Umbilical cord (tissue), 2 donors: ENCODE data around the gene KDM5B. TPM values are rescaled to one million over a fixed set of nuclear protein-coding genes. Genes with fewer than 3 reads are reported as not detected.
"Not testable (repeated sequence)": the region's sequence is repeated elsewhere in the genome, so short reads cannot be mapped to it uniquely, and the experiment has no call there.

Experiments
- DNase-seq: peaks from one replicate; pipeline ENCODE4 v3.0.0-alpha.2; 2015; ENCODE audit warnings: low spot score
- total RNA-seq: library from RNA; depleted of rRNA; stranded (reverse); fragments of >200 nt; gene quantifications from one replicate; pipeline ENCODE4 v1.2.3, GENCODE V29; 2014; ENCODE audit warnings: low replicate concordance; ENCODE audit not compliant: insufficient read depth

Gene KDM5B
- total RNA-seq, 1 donor from 2014 or later: 186 TPM

DNA sequence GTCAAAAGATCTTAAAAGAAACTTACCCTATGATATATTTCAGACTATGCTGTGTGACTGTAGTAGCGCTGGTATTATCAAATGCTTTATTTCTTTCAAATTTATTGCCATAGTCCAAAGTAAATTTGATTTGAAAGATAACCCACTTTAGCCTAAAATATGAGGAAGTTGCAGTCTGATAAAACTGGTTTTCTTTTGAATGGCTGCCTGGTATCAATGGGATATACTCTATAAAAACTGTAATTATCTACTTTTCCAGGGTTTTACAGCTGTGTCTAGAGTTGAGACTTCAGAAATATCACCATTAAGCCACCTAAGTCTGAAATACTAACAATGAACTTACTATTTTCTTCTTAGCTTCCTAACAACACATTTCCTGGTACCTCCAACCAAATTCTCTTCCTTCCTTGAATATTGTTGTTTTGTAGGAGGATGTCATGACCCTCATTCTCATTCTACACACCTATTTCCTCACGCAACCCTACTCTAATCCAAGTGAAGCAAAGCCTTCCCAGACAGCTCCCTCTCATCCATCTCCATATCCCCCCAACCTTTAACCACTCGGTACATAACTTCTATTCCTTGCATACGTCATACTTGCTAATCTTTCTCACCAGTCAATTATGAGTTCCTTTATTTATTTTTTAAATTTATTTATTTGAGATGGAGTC lies 17.0 kb downstream of the KDM5B start:
- DNase-seq: no peak

DNA sequence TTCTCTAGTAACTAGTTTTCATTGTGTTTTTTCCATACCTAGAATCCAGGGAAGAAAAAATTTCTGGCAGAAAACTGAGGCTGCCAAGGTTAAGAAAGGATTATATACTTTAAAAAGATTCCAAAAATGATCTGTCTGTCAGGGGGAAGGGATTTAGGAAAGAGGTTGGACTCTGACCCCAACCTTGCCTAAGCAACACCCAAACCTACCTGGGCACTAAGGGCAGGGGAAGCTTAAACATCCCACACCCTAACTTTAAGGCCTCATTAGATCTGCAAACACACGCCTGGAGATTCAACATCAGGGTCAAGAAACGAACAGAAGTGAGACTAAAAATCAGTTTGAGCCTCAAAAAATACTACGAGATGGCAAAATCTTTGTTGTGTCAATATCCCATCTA lies 19.4 kb downstream of the KDM5B start:
- no peak for DNase-seq

DNA sequence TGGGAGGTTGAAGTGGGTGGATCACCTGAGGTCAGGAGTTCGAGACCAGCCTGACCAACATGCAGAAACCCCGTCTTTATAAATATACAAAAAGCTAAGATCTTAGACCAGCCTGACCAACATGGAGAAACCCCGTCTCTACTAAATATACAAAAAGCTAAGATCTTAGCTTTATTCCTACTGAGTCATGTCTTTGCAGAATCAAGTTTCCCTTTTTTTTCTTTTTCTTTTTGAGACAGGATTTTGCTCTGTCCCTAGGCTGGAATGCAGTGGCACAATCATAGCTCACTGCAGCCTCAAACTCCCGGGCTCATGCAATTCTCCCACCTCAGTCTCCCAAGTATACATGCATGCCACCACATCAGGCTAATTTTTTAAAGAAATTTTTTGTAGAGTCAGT lies 21.4 kb downstream of the KDM5B start:
- no peak for DNase-seq

DNA sequence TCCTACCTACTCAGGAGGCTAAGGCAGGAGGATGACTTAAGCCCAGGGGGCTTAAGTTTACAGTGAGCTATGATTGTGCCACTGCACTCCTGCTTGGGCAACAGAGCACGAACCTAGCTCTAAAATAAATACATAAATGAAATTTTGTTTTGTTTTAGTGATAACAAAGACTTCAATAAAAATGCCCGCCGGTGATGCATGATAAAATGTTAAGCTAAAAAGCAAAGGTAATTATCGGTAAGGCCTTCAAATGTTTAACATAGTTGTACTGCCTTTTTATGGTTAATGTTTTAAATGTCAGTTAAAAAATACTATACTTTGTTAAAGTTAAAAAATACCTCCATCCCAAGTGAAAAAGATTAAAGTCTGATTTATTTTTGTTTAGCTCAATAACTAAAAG lies 27.0 kb downstream of the KDM5B start:
- DNase-seq: no peak

DNA sequence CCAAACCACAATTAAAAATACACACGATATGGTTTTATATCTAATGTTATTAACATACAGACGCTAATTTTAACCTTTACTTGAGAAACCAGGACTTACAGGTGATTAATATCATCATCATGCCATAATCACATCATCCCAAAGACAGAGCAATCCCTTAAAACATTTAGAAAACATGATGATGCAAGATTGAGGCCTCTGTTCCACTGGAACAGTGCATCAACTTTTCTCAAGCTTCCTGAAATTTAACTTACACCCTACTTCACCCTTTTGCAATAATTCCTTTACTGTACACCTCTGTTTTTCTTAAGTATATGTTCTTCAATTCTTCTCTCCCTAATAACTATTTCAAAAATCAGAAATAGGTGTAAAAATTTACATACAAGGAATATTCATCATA lies 38.1 kb downstream of the KDM5B start:
- no peak for DNase-seq

DNA sequence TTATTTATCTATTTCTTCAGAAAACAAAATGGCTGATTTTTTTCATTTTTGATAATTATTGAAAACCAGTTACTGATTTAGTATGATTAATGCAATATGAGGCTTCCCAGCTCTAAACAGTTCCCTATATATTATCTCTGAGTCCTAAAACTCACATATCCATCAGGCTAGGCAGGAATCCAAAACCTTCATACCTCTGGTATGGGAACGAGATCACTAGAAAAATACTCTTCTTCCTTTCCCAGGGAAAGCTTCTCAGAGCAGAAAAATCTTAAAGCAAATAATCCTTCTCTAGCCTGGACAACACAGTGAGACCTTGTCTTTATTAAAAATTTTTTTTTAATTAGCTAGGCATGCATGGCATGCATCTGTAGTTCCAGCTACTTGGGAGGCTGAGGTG lies 42.5 kb downstream of the KDM5B start:
- DNase-seq: no peak

DNA sequence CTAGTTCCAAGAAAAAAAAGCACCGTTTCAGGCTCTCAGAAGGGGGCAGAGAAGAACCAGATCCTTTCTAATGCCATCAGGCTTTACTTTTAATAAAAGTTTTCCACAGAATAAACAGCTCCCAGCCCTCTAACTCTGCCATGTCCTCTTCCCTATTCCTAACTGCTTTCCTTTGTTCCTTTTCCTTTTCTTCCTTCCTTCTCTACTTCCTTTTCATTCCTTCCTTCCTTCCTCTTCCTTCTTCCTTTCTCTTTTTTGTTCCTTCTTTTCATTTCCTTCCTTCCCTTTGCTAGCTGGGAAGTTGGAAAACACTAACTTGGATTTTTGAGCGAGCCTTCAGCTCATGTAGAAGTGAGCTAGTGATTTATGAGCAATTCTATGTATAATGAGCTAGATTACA lies 46.2 kb downstream of the KDM5B start:
- DNase-seq: no peak

DNA sequence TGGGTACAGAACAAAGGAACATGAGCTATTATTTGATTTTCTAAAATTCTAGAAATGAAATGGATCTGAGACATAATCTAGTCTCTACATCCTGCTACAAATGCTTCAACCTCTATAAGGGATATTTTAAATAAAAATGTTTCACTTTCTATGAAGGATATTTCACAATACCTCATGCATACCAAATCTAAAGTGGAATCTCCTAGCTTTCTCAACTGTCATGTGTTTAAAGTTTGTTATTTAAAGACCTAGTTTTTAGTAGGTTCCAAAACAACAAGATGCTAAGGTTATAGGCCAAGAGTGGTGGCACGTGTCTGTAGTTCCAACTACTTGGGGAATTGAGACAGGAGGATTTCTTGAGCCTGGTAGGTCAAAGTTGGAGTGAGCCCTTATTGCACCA lies 47.6 kb downstream of the KDM5B start:
- DNase-seq: no peak

DNA sequence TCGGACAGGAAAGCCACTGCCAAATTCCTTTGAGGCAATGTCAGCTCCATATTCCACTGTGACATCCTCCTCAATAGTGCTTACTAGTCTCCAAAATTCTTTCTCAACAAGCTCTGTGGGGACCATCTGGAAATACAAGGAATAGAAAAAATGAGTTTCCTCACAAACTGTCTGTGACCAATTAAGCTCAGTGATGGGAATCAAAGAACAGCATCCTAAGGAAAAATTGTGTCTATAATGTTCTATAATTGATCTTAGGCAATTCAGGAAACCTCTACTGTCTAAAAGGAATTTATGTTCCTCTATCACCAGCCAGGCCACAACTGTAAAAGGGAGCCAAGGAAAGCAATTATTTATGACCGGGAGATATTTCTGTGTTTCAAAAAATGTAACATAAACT lies 51.8 kb downstream of the KDM5B start:
- no peak for DNase-seq

DNA sequence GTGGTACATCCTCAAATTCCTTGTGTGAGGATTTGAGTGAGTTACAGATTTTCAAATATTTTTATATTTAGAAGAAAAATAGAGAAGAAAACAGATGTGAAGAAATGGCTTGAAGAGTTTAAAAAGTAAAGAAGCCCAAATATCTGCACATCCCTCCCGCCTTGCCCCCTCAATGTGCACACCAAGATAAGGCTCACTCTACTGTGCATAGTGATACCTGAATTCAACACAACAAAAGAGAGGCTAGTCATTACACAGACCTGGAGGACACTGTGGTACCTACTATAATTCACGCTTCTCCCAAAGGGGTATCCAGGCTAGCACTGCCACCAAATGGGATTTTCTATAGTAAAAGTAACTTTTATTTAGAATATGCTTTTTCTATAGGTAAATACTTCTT lies 53.9 kb downstream of the KDM5B start:
- no peak for DNase-seq

DNA sequence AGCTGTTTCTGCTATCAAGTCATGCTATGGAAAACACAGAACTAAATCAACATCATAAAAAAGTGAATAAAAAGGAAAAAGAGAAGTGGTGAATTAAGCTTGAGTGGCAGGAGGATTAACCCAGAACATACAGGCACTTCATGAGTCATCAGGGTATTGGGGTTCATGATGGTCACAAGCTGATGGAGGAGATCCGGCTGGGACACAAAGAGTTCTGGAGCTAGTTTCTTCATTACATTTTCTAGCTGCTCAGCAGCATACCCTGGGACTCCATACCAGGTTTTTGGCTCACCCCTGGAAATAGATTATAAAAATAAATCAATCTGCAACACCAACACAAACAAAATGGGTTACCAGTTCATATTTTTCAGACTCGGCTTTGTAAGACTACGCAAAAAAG lies 55.4 kb downstream of the KDM5B start:
- DNase-seq: no peak

DNA sequence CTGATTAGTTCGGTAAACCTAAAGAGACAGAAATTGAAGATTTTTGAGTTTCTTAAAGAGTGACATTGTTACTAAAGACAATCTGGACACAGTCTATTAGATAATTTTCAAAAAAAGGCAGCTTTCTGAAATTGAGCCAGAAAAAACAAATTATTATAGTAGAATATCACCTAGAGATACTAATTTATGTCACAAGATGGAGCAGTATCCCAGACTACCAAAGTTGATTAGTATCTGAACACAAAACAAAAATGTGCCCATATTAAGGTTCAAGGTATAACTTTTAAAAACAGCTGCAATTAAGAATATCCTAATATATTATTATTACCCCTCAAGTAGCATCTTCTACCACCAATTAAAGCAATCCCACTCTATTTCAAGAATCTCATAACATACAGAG lies 57.5 kb downstream of the KDM5B start:
- no peak for DNase-seq

DNA sequence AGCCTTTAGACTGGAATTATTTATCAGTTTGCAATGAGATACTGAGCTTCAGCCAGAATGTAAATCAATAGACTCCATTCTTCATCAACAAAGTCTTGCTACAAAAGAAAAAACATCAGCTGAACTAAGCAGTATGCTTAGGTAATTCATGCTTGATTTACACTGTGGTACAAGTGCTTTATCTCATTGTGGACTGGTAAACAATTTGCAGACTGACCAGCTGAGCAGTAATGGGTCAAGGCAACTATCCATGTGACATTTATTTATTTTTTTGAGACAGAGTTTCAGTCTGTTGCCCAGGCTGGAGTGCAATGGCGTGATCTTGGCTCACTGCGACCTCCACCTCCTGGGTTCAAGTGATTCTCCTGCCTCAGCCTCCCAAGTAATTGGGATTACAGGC lies 58.2 kb downstream of the KDM5B start:
- DNase-seq: no peak

DNA sequence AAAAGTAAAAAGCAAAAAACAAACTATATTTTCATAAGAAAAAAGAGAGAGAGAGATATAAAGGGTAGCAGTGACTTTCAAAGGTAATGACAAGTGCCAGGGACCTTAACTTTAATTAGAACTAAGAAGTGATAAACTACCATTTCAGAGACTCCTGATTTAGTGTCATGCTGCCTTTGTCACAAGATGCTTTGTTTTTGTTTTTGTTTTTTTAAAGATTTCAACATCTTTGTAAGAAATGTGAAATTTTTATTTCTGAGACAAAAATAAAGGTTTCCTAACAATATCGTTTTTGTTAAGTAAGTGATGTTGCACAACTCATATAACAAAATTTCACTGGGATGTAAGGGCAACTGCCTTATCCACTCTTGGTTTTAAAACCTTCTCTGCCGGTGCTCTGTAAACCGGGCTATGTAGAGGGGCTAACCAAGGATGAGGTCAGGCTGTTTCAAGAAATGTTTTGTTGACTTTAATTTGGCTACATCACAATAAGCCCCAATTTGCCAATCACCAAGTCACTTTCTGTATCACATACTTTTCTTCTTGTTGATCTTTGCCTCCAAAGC lies 62.8 kb downstream of the KDM5B start:
- DNase-seq: no peak

DNA sequence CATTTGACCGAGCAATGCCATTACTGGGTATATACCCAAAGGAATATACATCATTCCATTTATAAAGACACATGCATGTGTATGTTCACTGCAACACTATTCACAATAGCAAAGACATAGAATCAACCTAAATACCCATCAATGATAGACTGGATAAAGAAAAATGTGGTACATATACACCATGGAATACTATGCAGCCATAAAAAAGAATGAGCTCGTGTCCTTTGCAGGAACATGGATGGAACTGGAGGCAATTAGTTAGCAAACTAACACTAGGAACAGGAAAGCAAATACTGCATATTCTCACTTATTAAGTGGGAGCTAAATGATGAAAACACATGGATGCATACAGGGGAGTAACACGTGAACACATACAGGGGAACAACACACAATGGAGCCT lies 63.5 kb downstream of the KDM5B start:
- not testable (repeated sequence) for DNase-seq

DNA sequence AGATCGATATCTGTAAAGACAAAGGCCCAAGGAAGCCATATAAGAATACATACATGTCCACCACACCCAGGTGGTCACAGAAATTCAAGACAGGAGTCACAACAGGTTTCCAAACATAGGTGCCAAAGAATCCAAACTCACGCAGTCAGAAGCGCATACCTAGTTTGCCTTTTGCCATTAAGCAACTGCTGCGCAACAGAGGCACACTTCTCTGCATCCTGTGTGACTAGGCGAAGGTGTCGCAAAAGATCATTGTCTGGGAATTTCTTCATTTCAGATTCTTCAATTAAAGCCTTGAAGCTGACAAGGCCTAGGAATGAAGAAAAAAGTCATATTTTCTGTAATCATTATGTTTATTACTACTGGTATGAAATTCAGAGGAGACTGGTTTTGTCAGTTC lies 65.7 kb downstream of the KDM5B start:
- DNase-seq: no peak

DNA sequence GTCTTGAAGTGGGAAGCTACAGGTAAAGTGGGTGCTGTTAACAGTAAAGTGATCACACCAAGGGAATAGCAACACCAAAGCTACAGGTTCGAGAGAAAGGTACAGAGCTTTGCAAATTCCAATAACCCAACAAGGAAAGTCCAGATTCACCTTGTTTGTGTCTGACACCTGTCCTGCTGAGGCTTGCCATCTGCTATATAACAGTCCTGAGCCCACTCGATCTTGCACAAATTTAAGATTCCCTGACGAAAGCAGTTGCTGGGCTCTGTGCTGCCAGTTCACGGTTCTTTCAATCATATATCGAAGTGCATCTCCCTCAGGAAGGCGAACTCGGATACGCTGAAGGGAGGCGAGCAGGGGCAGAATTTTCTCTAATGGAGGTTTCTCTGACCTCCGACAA lies 75.0 kb downstream of the KDM5B start:
- DNase-seq: no peak

DNA sequence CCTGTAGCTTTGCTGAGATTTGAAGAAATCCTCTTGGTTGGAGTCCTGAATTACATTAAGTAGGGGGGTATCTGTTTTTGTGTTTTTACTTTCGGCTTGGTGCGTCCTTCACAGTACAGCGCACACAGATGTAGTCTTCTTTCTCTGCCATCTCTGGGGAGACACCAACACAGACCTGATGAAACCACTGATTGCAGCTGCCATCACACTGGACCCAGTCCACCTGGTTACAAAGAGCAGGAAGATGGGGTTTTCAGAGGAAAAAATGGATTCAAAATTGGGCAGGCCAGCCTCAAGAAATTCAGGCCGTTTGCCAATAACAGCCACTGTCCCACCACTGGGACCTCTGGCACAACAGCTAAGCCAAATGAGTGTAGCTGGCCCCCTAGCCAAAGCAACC lies 79.3 kb downstream of the KDM5B start:
- peak; percentile 39 for DNase-seq

DNA sequence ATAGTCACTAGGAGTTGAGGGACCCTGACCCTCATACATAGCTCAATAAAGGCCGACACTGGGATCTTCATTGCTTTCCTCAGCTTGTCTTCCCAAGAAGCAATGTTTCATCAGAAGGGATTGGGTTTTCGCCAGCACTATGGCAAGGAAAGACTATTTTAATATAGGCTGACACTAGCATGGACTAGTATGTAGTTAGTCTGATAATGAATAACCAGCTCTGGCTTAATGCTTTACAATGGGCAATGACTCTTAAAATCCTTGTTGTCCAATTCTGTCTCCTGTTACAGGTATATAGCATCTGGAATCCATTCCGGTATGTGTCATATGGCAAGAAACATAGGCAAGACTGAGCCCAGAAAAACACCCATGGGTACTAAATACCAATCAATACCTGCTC lies 82.7 kb downstream of the KDM5B start:
- no peak for DNase-seq

DNA sequence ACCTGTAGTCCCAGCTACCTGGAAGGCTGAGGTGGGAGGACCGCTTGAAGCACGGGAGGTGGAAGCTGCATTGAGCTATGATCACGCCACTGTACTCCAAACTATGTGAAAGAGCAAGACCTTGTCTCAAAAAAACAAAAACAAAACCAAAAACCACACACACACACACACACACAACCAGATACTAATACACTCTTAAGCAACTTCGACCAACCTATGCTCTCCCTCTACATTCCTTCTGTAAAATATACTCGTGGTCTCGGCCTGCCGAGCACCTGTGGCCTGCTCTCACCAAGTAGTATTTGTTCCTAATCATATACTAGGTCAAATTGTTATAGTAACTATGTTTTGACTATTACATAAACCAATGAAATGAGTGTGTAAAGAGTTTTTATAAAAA lies 84.5 kb downstream of the KDM5B start:
- no peak for DNase-seq

DNA sequence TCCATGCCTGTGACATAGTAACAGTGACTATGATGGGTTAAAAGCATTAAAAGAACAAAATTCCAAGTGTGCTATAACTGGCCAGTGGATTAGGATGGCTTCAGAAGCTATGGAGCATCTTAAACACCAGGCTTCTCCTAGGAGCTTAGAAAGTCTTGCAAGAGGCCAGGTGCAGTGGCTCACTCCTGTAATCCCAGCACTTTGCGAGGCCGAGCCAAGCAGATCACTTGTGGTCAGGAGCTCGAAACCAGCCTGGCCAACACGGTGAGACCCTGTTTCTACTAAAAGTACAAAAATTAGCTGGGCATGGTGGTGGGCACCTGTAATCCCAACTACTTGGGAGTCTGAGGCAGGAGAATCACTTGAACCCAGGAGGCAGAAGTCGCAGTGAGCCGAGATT lies 85.2 kb downstream of the KDM5B start:
- peak; percentile 22 for DNase-seq

DNA sequence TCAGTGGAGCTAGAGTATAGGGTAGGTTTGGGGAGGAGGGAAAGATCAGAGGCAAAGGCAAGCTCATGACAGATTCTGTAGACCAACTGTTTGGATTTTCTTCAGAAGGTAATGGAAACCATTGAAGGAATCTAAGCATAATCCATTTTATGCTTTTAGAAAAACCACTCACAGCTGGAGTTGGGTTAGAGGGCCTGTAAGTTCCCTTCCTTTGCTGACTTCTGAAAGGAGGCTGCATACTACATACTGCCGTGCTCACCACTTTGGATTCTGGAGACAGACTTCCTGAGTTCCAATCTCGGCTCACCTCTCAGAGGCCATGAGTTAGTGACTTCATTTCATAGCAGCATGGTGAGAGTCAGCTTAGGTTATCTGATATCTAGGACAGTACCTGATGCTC lies 91.6 kb downstream of the KDM5B start:
- no peak for DNase-seq

DNA sequence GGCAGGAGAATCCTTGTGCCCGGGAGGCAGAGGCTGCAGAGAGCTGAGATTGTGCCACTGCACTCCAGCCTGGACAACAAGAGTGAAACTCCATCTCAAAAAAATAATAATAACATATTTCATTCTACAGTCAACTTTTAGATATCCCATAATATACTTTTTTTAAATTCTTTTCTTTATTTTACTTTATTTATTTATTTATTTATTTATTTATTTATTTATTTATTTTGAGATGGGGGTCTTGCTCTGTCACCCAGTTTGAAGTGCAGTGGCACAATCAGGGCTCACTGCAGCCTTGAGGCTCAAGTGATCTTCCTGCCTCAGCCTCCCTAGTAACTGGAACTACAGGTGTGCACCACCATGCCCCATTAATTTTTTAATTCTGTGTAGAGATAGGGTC lies 94.0 kb downstream of the KDM5B start:
- not testable (repeated sequence) for DNase-seq

DNA sequence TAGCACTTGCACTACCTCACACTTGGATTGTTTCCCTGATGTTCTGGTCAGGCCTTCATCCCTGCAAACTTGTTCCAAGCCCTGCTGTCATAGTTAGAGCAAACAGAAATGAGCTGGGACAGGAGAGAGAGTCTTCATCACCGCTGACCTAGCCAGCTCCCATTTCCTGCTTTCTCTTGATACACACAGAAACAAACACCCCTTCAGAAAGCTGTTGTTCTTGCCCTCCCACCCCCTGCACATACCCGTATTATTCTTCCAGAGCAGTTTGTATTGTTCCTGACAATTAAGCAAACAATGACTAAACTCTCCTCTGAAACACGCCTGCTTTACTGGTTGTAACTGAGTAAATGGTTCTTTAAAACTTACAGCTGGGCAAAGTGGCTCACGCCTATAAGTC lies 95.1 kb downstream of the KDM5B start:
- DNase-seq: no peak
